ENCODE data around the gene VDAC2.
"Not testable (repeated sequence)": the region's sequence is repeated elsewhere in the genome, so short reads cannot be mapped to it uniquely, and the experiment has no call there.

Gene VDAC2

DNA sequence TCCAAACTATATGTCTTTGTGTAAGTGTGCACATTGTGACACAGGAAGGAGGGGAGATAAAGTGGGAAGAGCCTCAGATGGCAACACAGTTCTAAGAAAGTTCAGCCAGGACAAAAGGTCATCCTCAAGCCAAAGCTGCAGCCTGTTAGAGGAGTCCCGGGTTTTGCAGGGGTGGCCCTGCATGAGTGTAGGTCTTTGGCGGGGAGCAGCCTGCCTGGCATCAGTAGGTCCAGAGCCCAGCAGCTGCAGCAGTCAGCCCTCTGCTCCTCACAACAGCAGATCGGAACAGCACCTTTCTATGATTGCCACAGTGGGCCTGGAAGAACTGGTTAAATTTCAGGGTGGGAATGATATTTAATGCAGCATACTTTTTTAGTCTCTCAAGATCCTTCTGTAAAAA, 13.5 kb upstream of the VDAC2 start:
- no peak for DNase-seq
- in situ Hi-C loops (cut with MboI; ENCODE audit: low pct_unique_long_range_greater_than_20kb, low sequenced_read_pairs), result no loop called here

- no peak for DNase-seq
- in situ Hi-C loops (cut with MboI; ENCODE audit: low pct_unique_long_range_greater_than_20kb, low sequenced_read_pairs), result no loop called here
Measured at GRCh38 chr10:75197906-75198305, 12.7 kb upstream of the VDAC2 start.

- in situ Hi-C loops (cut with MboI; ENCODE audit: low pct_unique_long_range_greater_than_20kb, low sequenced_read_pairs); DNase-seq: not testable (repeated sequence)
Measured at GRCh38 chr10:75199949-75200348, 10.6 kb upstream of the VDAC2 start.

- no peak for DNase-seq
- in situ Hi-C loops (cut with MboI; ENCODE audit: low pct_unique_long_range_greater_than_20kb, low sequenced_read_pairs), result no loop called here
Measured at GRCh38 chr10:75201793-75202307, 8.7 kb upstream of the VDAC2 start.

- in situ Hi-C loops (cut with MboI; ENCODE audit: low pct_unique_long_range_greater_than_20kb, low sequenced_read_pairs), result no loop called here
- DNase-seq, result no peak
Measured at GRCh38 chr10:75202321-75203045, 8.1 kb upstream of the VDAC2 start.

- DNase-seq; in situ Hi-C loops (cut with MboI; ENCODE audit: low pct_unique_long_range_greater_than_20kb, low sequenced_read_pairs): not testable (repeated sequence)
Measured at GRCh38 chr10:75203046-75203620, 7.5 kb upstream of the VDAC2 start.

DNA sequence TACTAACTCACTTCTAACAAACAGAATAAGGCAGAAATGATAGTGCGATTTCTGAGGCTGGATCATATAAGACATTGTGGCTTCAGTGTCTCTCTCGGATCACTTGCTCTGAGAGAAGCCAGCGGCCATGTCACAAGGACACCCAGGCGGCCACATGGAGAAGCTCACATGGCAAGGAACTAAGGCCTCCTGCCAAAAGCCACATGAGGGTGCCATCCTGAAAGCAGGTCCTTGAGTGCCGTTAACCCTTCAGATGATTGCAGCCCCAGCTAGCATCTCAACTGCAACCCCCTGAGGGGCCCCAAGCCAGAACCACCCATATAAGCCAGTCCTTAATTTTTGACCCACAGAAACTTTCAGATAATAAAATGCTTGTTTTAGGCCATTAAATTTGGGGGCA, 6.9 kb upstream of the VDAC2 start:
- no peak for DNase-seq
- in situ Hi-C loops (cut with MboI; ENCODE audit: low pct_unique_long_range_greater_than_20kb, low sequenced_read_pairs), result no loop called here

- in situ Hi-C loops (cut with MboI; ENCODE audit: low pct_unique_long_range_greater_than_20kb, low sequenced_read_pairs), result no loop called here
Measured at GRCh38 chr10:75205908-75206307, 4.7 kb upstream of the VDAC2 start.

DNA sequence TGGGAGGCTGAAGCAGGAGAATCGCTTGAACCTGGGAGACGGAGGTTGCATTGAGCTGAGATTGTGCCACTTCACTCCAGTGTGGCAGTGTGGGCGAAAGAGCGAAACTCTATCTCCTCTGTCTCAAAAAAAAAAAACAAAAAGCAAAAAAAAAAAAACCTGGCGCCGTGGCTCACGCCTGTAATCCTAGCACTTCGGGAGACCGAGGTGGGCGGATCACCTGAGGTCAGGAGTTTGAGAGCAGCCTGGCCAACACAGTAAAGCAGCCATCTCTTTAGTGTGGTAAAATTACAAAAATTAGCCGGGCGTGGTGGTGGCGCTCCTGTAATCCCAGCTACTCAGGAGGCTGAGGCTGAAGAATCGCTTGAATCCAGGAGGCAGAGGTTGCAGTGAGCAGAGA, 4.0 kb upstream of the VDAC2 start:
- in situ Hi-C loops (cut with MboI; ENCODE audit: low pct_unique_long_range_greater_than_20kb, low sequenced_read_pairs); DNase-seq: not testable (repeated sequence)

More at GRCh38 chr10:75205908-75206307, 4.7 kb upstream of the VDAC2 start:
- no peak for DNase-seq

DNA sequence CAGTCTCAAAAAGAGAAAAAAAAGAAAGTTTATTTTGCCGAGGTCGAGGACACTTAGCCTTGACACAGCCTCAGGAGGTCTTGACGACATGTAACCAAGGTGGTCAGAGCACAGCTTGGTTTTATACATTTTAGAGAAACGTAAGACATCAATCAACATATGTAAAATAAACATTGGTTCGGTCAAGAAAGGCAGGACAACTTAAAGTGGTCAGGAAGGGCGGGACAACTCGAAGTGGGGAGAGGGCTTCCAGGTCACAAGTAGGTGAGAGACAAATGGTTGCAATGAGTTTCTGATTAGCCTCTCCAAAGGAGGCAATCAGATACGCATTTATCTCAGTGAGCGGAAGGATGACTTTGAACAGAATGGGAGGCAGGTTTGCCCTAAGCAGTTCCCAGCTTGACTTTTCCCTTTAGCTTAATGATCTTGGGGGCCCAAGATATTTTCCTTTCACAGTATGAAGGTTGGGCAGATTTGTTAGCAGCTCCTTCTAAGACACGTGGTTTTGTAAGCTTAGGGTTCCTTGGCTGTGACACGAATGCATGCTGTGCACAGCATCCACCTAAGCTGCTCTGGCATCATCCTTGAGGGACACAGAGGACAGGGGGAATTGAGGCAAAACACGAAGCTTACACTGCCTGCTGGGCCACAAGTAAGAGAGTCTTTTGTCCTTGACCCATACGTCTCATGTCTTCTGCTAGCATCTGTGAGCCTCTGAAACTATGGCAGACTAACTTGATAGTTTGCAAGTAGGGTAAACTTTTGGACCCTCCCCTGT, 3.3 kb upstream of the VDAC2 start:
- in situ Hi-C loops (cut with MboI; ENCODE audit: low pct_unique_long_range_greater_than_20kb, low sequenced_read_pairs), result no loop called here
- DNase-seq, result no peak

DNA sequence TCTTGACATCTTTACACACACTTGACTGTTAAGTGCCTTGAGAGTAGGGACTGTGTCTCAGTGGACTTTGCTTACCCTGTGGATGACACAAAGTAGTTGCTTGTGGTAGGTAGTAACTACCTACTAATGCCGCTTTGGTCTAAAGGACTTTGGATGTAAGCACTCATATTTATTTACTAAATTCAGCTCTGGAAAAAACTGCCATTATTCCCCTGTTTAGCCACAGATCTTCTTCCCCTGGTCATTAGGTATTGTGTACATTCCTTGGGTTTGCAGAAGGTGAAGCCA, 2.8 kb upstream of the VDAC2 start:
- in situ Hi-C loops (cut with MboI; ENCODE audit: low pct_unique_long_range_greater_than_20kb, low sequenced_read_pairs), result no loop called here
- DNase-seq, result no peak

- DNase-seq, result no peak
- in situ Hi-C loops (cut with MboI; ENCODE audit: low pct_unique_long_range_greater_than_20kb, low sequenced_read_pairs), result no loop called here
Measured at GRCh38 chr10:75208181-75208580, 2.4 kb upstream of the VDAC2 start.

DNA sequence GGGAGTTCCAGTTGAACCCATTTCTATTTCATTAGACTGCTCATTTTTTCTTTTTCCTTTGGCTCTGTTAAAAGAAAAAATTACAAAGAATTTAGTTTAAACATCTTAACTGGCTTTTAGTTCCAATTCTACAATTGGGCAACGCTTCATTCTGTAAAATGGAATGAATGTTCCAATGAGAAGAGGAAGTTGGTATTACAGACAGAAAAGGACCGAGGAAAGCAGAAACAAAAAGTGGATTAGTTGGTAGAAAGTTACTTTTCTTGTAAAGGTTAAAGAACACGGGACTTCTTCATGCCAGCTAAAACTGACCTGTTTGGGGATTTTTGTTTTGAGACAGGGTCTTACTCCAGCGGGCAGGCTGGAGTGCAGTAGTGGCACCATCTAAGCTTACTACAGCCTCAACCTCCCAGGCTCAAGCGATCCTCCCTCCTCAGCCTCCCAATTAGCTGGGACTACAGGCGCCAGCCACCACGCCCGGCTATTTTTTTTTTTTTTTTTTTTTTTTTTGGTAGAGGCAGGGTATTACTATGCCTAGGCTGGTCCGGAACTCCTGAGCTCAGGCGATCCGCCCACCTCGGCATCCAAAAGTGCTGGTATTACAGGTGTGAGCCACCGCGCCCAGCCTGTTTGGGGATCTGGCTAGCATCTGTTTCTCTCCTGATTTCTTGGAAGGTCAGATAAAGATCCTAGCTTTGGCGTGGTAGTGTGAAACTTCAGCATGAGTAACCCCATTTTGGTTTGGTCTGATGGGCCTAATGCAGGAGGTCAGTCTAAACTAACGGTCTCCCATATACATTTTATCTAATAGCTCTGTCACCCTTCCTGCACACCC, 1.3 kb upstream of the VDAC2 start:
- in situ Hi-C loops (cut with MboI; ENCODE audit: low pct_unique_long_range_greater_than_20kb, low sequenced_read_pairs), result no loop called here
- no peak for DNase-seq

DNA sequence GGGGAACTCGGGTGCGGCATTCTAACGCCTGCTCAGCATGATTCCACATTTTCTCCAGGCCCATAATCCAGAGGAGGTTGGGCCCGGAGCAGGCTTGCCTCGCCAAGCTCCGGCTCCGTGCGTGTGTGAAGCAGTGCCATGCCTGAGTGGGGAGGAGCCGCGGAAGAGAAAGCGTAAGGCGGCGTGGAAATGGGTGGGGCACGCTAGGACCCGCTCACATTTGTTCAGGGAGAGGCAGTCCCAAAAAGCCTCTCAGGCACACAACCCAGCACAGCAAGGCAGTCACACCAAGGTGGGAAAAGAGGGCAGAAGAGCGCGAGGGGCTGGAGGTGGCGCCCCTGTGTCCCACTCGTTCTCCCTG, 695 bp upstream of the VDAC2 start:
- in situ Hi-C loops (cut with MboI; ENCODE audit: low pct_unique_long_range_greater_than_20kb, low sequenced_read_pairs), result no loop called here
- peak; percentile 80 for DNase-seq

DNA sequence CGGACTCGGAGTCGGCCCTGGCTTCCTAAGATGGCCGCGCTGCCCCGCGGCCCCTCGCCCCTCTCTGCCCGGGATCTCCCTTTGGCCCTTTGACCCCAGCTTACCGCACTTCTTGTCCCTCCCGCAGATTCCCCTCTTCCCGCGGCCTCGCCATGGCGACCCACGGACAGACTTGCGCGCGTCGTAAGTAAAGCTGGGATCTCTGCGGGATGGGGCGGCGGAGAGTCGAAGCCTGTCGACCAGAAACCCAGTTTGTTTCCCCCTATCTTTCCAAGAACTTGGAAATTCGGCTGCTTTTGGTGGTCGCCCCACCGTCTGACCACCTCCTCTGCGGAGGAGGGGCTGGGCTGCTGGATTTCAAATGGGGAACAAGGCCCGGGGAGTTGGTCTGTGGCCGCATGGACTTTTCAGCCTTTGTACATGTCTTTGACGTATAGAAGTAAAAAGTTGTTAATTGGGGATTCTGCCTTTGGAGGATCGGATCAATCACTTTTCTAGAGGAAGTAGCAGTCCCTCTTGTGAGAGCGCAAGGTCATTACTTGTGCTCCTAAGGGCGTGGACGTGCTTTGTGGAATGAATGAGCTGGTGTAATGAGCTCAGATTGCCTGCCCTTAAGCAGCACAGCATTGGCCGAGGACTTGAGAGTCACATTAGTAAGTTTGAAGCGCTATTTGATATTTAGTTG, 553 bp downstream of the VDAC2 start:
- in situ Hi-C loops (cut with MboI; ENCODE audit: low pct_unique_long_range_greater_than_20kb, low sequenced_read_pairs), result no loop called here
- peak; percentile 48 for DNase-seq

- no peak for DNase-seq
- in situ Hi-C loops (cut with MboI; ENCODE audit: low pct_unique_long_range_greater_than_20kb, low sequenced_read_pairs), result no loop called here
Measured at GRCh38 chr10:75212343-75212742, 1.7 kb downstream of the VDAC2 start.

GRCh38 chr10:75220274-75220673, 9.7 kb downstream of the VDAC2 start:
- no peak for DNase-seq
- in situ Hi-C loops (cut with MboI; ENCODE audit: low pct_unique_long_range_greater_than_20kb, low sequenced_read_pairs), result no loop called here

GRCh38 chr10:75221492-75221891, 10.9 kb downstream of the VDAC2 start:
- in situ Hi-C loops (cut with MboI; ENCODE audit: low pct_unique_long_range_greater_than_20kb, low sequenced_read_pairs); DNase-seq: not testable (repeated sequence)

DNA sequence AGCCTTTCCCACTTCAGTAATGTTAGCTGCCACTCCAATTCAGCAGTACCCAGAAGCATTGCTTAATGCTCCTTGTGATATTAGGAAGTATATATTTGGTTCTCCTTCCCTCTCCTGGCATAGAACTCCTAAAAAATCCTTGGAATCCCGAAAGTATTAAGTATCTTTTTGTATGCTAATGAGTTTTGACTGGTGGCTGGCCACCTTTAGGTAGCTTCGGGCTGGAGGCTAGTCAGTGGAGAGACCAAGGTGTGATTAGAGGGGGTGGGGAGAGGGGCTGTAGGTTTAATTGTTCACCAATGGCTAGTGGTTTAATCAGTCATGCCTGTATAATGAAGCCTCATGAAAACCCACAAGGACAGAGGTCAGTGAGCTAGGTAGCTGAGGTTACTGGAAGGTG, 12.9 kb downstream of the VDAC2 start:
- in situ Hi-C loops (cut with MboI; ENCODE audit: low pct_unique_long_range_greater_than_20kb, low sequenced_read_pairs), result no loop called here
- no peak for DNase-seq
